ACHN (cell line): ENCODE data around the gene WFS1.

Source experiments
- DNase-seq: peaks from one replicate; pipeline ENCODE4 v3.0.0-alpha.2; 2015
- in situ Hi-C: cut with HindIII; loops from 2 replicates; pipeline ENCODE4 v1.10.0; 2017; ENCODE audit warnings: low sequenced_read_pairs, low pct_ligation_motif_present, low pct_unique_long_range_greater_than_20kb

The WFS1 gene

DNA sequence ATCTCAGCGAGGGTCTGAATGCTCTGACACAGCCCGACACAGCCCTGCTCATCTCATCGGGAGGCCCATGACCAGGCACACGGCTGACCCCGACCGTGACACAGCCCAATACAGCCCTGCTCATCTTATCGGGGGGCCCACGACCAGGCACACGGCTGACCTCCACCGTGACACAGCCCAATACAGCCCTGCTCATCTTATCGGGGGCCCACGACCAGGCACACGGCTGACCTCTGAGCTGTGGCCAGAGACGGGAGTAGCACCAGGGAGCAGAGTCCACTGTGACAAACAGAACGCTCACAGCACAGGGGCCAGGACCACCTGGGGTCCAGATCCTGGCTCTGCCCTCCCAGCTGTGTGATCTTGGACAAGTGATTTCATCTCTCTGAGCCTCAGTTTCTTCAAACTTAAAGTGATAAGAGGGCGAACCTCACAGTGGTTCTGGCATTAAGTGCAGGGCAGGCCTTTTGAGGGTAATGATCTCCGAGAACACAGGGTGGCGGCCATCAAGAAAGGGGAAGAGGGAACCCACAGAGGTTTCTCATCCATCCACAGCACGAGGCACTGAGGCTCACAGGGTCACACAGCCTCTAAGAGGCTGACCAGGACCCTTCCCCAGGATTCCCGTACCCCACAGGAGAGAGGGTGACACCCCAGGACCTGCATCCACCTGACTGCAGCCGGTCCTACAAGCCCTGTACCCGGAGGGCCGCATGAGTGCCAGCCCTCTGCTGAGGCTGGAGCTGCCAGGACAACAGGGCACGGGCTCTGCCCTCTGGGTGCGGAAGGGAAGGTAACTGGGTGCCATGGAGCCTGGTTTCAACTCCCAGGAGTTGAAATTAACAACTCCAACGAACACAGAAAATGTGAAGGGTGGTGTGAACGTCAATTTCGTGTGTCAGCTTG, 60.1 kb downstream of the WFS1 start:
- no peak for DNase-seq
- in situ Hi-C loops, result no loop called here

DNA sequence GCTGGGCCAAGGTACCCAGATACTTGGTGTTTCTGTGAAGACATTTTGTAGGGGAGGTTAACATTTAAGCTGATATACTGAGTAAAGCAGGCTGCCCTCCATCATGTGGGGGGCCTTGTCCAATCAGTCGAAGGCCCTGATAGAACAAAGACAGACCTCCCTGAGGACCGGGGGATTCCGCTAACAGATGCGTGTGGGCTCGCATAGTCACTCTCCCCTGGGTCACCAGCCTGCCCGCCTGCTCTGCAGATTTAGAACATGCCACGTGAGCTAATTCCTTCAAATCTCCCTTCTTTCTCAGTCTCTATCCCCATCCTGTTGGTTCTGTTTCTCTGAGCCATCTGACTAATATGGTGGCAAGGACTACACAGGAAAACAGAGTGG, 60.7 kb downstream of the WFS1 start:
- no peak for DNase-seq
- in situ Hi-C loops, result no loop called here

DNA sequence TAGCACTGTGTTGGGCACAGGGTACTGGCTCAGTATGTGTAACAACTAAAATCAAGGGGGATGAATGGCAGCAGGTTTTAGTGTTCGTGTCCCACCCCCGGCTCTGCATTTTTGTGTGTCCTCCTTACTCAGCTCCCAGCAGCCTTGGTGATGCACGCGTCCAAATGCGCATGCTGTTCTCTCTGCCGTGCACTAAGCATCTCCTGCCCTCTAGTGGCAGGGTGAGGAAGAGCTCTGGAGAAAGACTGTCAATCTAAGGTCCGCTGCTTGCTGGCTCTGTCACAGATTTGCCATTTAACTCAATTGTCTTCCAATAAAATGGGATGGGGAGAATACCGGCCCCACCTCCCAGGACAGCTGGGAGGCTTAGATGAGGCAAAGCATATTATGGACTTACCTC, 61.4 kb downstream of the WFS1 start:
- in situ Hi-C loops, result no loop called here
- peak; percentile 29 for DNase-seq

DNA sequence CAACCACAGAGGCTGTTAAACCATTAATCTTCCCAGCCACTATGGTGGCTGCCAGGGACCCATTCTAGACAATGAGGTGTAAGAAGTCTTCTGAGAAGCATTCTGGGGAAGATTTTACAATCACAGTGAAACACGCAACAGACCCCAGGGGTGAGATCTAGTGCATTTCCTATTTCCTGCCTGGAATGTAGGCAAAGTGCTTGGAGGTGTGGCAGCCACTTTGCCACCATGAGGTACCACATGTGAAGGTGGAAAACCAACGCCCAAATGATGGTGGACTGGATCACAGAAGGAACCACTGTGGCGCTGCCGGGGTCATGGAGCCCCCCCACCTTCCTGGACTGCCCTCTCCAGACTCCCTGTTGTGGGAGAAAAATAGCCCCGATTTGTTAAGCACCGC, 61.8 kb downstream of the WFS1 start:
- in situ Hi-C loops, result no loop called here
- no peak for DNase-seq

DNA sequence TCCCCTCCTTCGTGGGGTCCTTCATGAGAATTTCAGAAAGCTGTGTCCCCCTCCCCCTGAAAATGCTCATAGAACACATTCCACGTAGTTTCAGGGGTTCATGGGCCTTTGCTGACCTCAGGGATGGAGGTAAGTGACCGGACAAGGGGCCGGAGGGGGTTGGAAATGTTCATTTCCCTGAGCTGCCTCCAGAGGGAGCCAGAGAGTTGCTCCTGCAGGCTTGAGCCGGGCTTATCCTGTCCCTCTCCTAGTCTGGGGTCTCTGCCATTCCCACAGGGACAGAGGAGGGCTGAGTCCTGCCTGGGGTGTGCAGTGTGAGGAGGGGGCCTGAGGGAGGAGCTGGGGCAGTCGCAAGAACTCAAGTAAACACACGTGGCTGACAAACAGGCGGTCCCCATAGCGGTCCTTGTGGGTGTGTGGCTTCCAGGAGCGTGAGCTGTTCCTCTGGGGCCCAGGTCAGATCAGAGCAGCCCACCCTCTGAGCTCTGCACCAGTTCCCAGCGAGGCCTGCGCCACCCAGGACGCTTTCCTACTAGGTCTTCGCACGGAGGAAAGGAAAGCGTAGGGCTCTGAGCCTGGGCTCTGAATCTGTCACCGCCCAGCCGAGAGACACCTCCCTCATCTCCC, 62.5 kb downstream of the WFS1 start:
- in situ Hi-C loops, result no loop called here
- DNase-seq, result peak; percentile 33

DNA sequence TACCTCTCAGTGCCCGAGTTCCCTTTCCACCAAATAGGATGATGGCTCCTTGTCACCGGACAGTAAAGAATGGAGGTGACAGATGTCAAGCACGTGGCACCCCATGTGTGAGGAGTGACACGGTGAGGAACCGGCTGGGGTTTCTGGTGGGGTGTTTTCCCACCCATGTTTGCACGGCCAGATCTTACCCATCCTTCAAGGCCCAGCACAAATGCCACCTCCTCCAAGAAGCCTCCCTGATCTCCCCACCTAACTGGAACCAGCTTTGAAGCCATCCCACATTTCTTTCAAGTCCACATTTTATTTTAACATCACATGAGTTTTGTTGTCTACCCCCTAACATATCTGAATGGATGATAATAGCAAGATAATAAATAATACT, 63.0 kb downstream of the WFS1 start:
- in situ Hi-C loops, result no loop called here
- no peak for DNase-seq

DNA sequence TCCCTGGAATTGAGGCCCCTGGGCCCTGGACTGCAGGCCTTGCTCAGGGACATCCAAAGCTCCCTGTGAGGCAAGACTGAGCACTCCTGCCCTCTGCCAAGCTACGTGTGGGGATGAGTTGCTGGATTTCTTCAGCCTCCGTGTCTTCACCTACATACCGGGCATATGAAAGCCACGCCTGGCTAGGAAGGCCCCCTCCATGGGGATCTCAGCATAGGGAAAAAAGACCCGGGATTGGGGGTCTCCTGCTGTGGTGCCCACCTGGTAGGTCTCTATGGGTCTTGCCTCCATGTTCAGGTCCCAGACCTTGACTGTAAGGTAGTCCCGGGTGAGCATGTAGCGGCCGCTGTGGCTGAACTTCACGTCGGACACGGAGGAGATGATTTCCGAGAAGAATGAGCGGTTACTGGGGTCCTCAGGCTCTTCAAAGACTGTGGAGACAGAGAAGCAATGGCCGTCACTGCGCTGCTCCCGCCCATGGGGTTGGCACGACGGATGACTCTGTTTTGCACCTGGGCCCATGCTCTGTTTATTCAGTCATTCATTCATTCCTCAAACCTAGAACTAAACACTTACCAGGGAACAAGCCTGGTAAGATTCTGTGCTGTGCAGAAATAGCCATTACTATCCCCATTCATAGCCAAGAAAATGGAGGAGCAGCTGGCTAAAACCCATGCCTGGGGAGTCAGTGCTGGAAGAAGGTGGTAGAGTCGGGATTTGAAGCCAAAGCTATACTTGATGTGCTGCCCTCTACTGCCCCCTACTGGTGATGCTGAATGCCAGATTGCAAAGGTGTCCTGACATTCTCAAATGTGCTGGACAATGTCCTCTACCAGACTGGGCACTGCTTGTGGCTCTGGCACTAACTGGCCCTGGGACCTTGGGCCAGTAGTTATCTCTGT, 63.9 kb downstream of the WFS1 start:
- in situ Hi-C loops, result no loop called here

DNA sequence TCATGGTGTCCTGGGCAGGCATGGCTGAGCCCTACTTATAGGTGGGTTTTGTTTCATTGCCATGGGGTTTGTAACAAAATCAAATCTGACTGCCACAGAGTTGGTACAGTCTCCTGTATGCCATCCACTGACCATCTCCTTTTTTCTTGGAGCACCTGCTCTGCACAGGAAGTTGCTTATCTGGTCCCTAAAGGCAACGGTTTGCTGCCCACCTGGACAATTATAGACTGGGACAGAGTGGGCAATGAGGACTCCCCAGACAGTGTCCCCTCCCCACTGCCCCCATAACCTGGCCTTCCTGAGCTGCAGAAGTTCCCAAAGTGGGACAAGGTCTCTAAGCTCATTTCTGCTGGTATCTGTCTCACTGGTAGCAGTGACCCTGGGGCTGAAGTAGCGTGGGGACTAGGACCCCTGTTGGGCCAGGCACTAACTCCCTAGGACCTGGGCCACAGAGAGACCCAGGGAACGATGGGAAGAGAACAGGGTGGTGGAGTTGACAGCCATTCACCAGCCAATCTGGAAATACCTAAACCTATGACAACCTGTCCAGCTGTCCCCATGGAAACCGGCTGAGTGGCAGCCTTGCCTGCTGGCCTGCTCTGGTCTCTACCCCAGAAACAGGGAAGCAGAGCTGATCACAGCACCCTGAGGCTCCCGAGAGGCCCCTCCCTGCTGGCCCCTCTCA, 64.7 kb downstream of the WFS1 start:
- in situ Hi-C loops, result no loop called here
- DNase-seq, result no peak

More for the DNA sequence above, 63.9 kb downstream of the WFS1 start:
- no peak for DNase-seq

DNA sequence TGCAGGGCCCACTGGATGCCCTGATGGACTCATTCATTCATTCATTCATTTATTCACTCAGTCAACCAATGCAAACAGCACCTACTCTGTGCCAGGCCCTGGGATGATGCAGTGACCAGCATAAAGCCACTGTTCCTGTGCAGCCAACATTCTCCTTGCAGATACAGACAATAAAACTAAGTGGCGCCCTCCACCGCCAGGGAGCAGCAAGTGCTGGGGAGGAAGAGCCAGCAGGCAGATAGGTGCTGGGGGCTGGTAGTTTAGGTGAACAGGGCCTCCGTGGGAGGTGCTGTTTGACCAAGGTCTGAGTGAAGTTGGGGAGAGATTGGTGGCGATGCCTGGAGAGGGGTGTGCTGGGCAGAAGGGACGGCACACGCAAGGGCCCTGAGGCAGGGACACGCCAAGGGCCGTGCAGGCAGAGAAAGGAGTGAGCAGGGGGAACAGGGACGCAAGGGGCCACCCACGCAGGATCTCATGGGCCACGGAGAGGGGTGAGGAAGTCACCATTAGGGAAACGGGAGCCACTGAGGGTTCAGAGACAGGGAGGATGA, 65.5 kb downstream of the WFS1 start:
- in situ Hi-C loops, result no loop called here
- no peak for DNase-seq

DNA sequence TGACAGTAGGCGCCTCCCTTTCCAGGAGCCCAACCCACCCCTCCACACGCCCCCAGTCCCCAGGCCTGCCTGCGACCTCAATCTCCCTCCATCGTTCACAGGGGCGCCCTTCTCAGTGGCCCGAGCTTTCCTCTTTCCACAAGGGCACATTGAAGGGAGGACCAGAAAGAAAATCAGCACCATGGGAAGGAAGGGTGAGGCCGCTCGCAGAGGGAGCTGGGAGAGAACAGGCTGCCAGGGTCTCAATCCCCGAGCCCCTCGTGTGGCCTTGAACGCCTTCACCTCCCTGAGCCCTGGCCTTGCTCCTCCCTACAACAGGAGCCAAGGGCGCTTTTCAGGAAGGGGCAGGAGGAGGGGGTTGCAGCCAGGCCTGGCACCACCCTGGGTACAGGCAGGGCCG, 66.5 kb downstream of the WFS1 start:
- in situ Hi-C loops, result no loop called here
- DNase-seq, result no peak

DNA sequence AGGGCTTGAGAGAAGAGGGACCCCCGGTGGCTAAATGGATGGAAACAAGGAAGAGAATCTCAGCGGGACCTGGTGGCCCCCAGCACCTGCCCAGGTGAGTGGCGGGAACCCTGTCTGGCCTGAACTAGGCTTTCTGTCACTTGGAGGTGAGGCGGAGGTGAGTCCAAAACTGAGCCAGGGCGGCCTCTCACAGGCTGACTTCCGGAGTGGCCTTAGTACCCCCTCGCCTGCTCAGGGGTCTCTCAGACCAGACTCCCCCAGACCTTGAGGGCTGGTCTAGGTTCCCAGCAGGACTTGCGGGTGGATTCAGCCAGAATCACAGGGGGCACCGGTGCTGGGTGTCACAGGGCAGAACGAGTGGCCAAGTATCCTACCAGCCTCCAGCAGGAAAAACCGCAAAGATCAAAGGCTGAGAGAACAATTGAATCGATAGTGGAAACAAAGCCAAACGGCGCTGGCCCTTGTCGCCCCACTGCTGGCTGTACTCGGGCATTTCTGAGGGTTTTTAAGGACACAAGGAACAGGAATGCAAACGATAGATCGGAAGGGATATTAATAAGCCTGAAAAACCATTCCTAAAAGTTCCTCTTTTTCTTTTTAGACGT, 67.8 kb downstream of the WFS1 start:
- in situ Hi-C loops, result no loop called here
- no peak for DNase-seq

DNA sequence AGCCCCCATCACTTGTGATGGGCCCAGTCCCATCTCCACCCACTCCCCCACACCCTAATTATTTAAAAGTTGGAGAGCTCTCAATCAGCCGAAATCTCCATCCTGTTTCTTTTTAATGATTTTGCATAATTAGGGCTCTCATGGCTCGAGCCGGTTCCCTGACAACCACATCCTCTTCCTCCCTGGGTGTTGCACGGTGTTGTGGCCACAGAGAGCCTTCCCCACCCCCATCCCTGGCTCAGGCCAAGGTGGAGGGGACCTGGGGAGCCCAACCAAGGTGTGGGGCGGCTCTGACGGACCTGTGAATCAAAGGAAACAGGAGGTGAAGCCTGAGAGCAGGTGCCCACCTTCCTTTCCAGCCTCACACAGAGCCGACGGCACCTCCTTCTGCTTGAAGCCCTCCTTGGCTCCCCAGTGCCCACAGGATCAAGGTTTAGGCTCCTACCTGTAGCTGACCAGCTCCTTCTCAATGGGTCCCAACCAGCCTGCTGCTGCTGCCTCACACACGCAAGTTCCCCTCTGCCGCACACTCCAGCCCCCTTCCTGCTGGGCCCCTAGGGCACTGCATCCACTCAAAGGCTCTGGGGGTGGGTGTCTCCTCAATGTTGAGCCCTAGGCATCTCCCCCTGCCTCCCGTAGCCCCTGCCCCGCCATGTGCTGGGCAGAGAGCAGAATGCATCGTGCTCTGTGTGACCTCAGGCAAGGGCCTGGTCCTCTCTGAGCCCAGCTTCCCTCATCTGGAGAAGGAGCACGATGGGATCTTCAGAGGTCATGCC, 68.7 kb downstream of the WFS1 start:
- in situ Hi-C loops, result no loop called here
- no peak for DNase-seq

DNA sequence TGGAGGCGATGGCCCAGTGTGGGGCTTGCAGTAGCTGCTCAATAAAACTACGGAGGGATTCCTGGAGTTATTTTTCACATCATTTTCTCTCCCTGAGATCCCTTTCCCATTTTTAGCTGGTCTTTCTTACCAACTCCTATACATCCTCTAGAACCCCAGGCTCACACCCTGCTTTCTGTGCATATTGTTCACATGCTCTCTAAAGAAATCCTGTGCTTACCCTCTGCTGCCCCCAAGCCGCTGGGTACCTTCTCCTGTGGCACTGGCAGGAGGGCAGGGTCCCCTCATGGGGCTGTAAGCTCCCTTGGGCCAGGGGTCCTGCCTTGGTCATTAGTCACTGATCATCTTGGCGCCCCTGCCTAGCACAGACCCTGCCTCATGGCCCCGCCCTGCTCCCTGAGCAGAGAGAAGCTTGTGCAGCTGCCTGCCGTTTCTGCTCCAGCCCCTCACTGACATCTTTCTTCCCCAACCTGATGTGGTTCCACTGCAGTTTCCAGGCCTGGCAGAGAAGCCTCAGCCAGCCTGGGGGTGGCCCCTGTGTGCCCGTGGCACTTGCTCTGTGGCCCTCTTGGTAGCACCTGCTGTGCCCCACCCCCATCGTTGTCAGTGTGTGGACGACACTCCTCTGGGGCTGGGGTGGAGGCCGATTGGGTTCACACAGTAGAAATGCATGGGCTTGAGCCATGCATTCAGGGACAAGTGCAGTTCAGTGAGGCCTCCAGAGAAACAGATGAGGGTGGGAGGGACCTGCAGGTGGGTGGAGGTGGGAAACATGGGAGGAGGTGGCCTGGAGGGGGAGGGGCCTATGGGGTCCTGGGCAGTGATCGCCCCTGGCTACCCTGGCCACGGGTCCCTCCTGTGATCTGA, 69.5 kb downstream of the WFS1 start:
- in situ Hi-C loops, result no loop called here
- DNase-seq, result no peak

DNA sequence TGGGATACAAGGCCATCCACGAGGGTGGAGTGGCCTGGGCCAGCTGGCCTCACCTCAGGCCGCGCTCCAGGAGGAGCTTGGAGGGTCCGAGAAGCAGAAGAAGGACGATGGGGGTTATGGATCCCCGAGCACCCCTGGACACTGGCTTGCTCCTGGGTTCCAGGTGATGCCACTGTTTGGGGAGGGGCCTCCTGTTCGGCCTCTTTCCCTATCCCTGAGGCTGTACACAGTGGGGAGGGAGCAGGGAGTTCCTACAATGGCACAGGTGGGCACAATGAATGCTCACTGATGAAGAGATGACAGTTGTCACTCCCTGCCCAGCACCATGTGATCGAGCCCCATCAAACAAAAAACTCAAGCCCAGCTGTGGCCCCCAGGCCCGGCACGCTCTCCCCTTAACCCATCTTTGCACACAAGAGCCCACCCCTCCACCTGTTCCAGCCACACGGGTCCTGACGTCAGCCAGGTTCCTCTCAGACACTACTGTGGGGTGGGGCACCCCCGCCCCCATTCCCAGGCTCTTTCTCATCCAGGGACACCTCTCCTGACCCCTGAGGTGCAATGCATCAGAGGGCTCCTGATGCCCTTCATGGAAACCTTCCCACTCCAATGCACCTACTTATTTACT, 70.3 kb downstream of the WFS1 start:
- no peak for DNase-seq
- in situ Hi-C loops, result no loop called here

DNA sequence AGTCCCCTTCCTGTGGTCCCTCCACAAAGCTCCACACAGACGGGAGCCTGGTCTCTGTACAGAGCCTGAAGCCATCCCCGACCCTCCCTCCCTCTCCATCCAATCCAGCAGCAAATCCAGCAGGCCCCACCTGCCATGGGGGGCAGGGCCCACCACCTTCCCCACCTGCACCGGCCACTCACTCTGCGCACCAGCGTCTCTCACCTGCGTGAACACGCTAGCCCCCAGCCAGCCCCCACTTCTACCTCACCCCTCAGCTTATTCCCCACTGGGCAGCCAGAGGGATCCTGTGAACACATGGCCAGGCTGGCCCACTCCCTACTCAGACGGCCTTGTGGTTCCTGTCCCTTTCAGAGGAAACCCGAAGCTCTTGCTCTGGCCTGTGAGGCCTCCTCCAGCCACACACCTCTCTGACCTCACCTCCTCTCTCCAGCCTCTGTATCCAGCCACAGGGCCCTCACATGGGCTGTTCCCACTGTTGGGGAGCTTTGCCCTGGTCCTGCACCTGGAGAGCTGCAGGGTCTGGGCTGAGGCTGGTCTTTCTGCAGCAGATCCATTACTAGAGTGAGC, 70.9 kb downstream of the WFS1 start:
- in situ Hi-C loops, result no loop called here
- no peak for DNase-seq

DNA sequence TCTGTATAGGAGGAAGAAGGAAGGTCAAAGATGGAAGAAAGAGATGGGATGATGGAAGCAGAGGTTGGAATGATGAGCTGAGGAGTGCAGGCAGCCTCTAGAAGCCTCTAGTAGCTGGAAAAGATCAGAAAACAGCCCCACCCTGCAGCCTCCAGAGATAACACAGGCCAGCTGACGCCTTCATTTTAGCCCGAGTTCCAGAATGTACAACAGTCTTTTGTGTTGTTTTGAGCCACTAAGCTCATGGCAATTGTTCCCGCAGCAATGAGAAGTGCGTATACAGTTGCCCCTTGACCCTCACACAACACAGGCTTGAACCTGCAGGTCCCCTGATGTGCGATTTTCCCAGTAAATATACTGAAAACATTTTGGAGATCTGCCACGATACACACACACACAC, 72.0 kb downstream of the WFS1 start:
- in situ Hi-C loops, result no loop called here
- no peak for DNase-seq
